Measurements from ENCODE around the gene NAIF1. TPM values are rescaled to one million over a fixed set of nuclear protein-coding genes. Genes with fewer than 3 reads are reported as not detected.
"Not testable (repeated sequence)": the region's sequence is repeated elsewhere in the genome, so short reads cannot be mapped to it uniquely, and the experiment has no call there.

The NAIF1 gene
- total RNA-seq, 1 donor from 2014 or later = 11.8 TPM

DNA sequence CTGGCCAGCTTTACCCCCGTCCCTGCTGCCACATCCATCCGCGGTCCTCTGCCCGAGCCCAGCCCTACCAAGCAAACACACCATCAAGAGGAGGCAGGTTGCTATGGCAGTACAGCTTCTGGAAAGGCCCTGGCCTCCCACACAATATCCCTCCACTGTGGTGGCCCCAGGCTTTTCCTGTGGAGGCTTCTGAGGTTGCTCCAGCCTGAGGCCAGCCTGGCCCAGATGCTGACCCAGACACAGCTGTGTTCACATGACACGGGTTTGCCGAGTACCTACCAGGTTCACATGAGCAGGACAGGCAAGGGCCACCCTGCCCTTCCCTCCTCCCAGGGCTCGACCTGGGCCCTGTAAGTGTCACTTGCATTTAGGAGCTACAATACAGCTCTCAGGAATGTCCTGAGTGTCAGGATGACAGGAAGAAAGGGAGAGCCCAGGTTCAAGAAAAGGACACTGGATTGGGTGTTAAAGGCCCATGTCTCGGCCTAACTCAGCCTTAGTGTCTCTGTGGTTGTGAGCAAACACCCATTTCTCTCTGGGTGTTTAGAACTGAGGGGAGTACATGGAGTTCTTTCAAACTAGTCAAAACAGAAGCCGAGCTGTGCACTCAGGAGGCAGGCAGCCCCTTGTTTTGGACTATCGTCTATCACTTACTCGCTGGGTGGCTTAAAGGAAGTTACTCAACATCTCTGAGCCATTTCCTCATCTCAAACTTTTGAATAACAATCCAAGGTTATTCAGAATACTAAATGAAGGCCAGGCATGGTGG lies 40.2 kb downstream of the NAIF1 start:
- H3K4me3 ChIP-seq = no peak overlapping the region
- TF ChIP-seq, protein P1, sequence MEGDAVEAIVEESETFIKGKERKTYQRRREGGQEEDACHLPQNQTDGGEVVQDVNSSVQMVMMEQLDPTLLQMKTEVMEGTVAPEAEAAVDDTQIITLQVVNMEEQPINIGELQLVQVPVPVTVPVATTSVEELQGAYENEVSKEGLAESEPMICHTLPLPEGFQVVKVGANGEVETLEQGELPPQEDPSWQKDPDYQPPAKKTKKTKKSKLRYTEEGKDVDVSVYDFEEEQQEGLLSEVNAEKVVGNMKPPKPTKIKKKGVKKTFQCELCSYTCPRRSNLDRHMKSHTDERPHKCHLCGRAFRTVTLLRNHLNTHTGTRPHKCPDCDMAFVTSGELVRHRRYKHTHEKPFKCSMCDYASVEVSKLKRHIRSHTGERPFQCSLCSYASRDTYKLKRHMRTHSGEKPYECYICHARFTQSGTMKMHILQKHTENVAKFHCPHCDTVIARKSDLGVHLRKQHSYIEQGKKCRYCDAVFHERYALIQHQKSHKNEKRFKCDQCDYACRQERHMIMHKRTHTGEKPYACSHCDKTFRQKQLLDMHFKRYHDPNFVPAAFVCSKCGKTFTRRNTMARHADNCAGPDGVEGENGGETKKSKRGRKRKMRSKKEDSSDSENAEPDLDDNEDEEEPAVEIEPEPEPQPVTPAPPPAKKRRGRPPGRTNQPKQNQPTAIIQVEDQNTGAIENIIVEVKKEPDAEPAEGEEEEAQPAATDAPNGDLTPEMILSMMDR (IDR thresholded peaks at IDR 0.05) = no peak
- H3K27me3 ChIP-seq = no peaks in the 10 kb centered on the region
- DNase-seq (no peak), ATAC-seq (peak; percentile 42)
- H3K36me3 ChIP-seq = no peaks in the 10 kb centered on the region
- peak overlapping the region; percentile 55 for H3K27ac ChIP-seq
- H3K9me3 ChIP-seq = no peaks in the 10 kb centered on the region
- intact Hi-C loops (cut with DNase I) = no loop called here
- peaks cover 11% of the 10 kb centered on the region for H3K4me1 ChIP-seq

DNA sequence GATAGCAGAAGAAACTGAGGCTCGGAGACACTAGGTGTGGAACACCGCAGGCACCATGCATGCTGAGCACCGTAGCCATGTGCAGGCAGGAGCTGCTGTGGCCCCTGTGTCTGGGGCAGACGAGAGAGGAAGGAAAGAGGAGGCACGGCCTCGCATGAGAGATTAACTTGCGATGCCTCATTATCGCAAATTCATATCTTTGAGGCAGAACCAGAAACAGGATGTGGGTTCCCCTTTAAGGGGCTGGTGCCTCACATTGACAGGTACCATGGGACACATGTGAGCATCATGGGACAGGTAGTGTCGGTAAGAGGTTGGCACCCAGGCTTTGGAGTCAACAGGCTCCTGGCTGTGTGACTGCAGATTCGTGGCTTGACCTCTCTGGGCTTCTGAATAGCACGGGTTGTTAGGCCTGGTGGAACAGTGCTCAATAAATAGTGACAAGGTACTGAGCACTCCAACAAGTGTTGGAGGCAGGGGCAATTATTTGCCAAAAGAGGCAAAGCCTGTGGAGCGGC lies 40.8 kb downstream of the NAIF1 start:
- intact Hi-C loops (cut with DNase I) = no loop called here
- no peak for DNase-seq
- H3K27me3 ChIP-seq = no peaks in the 10 kb centered on the region
- H3K4me1 ChIP-seq = peaks cover 11% of the 10 kb centered on the region
- ATAC-seq = peak; percentile 53
- TF ChIP-seq, protein P1 (IDR thresholded peaks at IDR 0.05) = no peak
- no peaks in the 10 kb centered on the region for H3K9me3 ChIP-seq
- no peak overlapping the region for H3K4me3 ChIP-seq
- no peaks in the 10 kb centered on the region for H3K36me3 ChIP-seq
- H3K27ac ChIP-seq = peak overlapping the region; percentile 55

DNA sequence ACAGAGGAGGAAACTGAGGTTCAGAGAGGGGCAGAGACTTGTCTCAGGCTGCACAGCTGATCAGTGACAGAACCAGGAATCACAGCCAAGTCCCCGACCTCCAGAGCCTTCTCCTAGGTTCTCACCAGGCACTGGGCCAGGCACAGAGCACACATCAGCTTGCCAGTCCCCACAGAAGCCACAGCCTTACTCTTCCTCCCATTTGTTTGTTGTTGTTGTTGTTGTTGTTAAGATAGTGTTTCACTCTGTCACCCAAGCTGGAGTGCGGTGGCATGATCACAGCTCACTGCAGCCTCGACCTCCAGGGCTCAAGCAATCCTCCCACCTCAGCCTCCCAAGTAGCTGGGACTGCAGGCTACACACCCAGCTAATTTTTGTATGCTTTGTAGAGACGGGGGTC lies 41.4 kb downstream of the NAIF1 start:
- Histone ChIP-seq H3K4me3 (no peak overlapping the region), H3K27me3 (no peaks in the 10 kb centered on the region), H3K36me3 (no peaks in the 10 kb centered on the region), H3K27ac (no peak overlapping the region), H3K4me1 (peaks cover 11% of the 10 kb centered on the region), H3K9me3 (no peaks in the 10 kb centered on the region)
- intact Hi-C loops (cut with DNase I) = no loop called here
- ATAC-seq = no peak
- DNase-seq = no peak
- TF ChIP-seq, protein P1 (IDR thresholded peaks at IDR 0.05) = no peak

DNA sequence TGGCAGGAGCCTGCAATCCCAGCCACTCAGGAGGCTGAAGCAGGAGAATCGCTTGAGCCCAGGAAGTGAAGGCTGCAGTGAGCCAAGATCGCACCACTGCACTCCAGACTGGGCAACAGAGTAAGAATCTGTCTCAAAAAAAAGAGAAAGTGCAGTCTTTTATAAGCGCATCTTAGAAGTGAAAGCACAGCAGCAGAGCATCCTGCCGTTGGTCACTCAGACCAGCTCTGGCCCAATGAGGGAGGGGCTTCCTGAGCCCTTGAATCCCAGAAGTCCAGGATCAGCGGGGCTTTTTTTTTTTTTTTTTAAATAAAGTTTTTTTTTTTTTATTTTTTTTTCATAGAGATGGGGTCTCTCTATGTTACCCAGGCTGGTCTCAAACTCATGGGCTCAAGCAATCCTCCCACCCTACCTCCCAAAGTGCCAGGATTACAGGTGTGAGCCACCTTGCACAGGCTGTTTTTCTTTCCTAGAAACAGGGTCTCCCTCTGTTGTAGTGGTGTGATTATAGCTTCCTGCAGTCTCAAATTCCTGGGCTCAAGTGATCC lies 42.3 kb downstream of the NAIF1 start:
- no peaks in the 10 kb centered on the region for H3K27me3 ChIP-seq
- TF ChIP-seq, protein P1 (IDR thresholded peaks at IDR 0.05) = no peak

DNA sequence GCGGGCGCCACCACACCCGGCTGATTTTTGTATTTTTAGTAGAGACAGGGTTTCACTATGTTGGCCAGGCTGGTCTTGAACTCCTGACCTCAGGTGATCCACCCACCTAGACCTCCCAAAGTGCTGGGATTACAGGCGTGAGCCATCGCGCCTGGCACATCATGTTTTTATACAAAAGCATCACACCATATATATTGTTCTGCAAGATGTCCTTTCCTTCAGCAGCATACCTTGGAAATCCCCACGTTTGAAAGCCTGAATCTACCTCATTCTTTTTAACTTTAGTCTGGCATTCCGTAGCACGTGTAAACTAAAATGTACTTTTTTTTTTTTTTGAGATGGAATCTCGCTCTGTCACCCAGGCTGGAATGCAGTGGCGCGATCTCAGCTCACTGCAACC lies 43.4 kb downstream of the NAIF1 start:
- H3K9me3 ChIP-seq; ATAC-seq; DNase-seq; H3K4me3 ChIP-seq; H3K36me3 ChIP-seq; H3K27me3 ChIP-seq; intact Hi-C loops (cut with DNase I); H3K27ac ChIP-seq: not testable (repeated sequence)
- peaks cover 11% of the 10 kb centered on the region for H3K4me1 ChIP-seq

More for the DNA sequence above, 42.3 kb downstream of the NAIF1 start:
- Histone ChIP-seq H3K4me3 (no peak overlapping the region), H3K9me3 (no peaks in the 10 kb centered on the region), H3K36me3 (no peaks in the 10 kb centered on the region), H3K4me1 (peaks cover 11% of the 10 kb centered on the region), H3K27ac (no peak overlapping the region)
- ATAC-seq (no peak), DNase-seq (no peak)
- intact Hi-C loops (cut with DNase I) = no loop called here

DNA sequence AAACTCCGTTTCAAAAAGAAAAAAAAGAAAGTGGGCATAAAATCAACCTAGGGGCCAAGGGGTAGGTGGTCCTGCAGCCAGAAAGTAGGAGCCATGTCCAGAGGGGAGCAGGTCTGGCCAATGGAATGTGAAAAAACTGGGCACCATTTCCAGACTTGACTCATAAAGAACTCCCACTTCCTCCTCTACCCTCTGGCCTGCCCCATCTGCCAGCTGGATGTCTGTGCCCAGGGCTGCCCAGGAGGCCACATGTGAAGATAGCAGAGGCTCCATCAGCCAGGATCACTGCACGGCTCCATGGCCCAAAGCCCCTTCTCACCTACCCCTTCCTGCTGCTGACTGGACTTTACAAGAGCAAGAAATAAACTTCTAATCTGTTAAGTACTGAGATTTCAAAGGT lies 44.2 kb downstream of the NAIF1 start:
- intact Hi-C loops (cut with DNase I) = no loop called here
- Histone ChIP-seq H3K36me3 (no peaks in the 10 kb centered on the region), H3K27ac (no peak overlapping the region), H3K27me3 (no peaks in the 10 kb centered on the region), H3K4me1 (peaks cover 11% of the 10 kb centered on the region), H3K9me3 (no peaks in the 10 kb centered on the region), H3K4me3 (no peak overlapping the region)
- DNase-seq = no peak
- TF ChIP-seq, protein P1 (IDR thresholded peaks at IDR 0.05) = no peak
- no peak for ATAC-seq

All from upper lobe of right lung (tissue), 1 donor.